WTC11 (cell line): ENCODE results near the gene ACTL7A. TPM values are rescaled to one million over a fixed set of nuclear protein-coding genes. Genes with fewer than 3 reads are reported as not detected.

Source experiments
- ATAC-seq: fragments of 200-7000 bp; cut with Tn5 transposase; 2 replicates; pipeline ENCODE4 v1.10.0; 2021; ENCODE audit warnings: mild to moderate bottlenecking, moderate library complexity
- CTCF ChIA-PET: fragments of 300-600 bp; sonication (Branson Sonifier 250); formaldehyde crosslinking; loops from one replicate; lab custom pipeline; 2021; ENCODE audit warnings: antibody characterized with exemption; lab: Charles Lee
- POLR2A ChIA-PET: fragments of 350-600 bp; sonication (Branson Sonifier 250); formaldehyde crosslinking; loops from one replicate; lab custom pipeline; 2021; ENCODE audit warnings: antibody characterized with exemption; lab: Charles Lee
- DNase-seq: peaks from one replicate; pipeline ENCODE4 v3.0.0; 2021; ENCODE audit warnings: low spot score
- H3K27ac Mint-ChIP-seq: 2 replicates; pipeline ENCODE4 v1.8.0; 2021; ENCODE audit warnings: mixed read lengths
- H3K27me3 Mint-ChIP-seq: 2 replicates; pipeline ENCODE4 v1.8.0; 2021; ENCODE audit warnings: low read depth, mild to moderate bottlenecking, moderate library complexity, mixed read lengths
- H3K36me3 Mint-ChIP-seq: 2 replicates; pipeline ENCODE4 v1.8.0; 2021; ENCODE audit warnings: mixed read lengths
- H3K4me1 Mint-ChIP-seq: 2 replicates; pipeline ENCODE4 v1.8.0; 2022; ENCODE audit warnings: mixed read lengths
- H3K4me3 Mint-ChIP-seq: 2 replicates; pipeline ENCODE4 v1.8.0; 2021; ENCODE audit warnings: mild to moderate bottlenecking, moderate library complexity, mixed read lengths
- H3K9me3 Mint-ChIP-seq: 2 replicates; pipeline ENCODE4 v1.8.0; 2021; ENCODE audit warnings: mixed read lengths
- AR ChIP-seq: fragments of 250-450 bp; sonication (Bioruptor Pico); IDR thresholded peaks from 2 replicates; pipeline ENCODE4 v1.9.0; 2021; ENCODE audit warnings: mild to moderate bottlenecking
- E2F1 ChIP-seq: sonication (generic); formaldehyde crosslinking; IDR thresholded peaks from 2 replicates; pipeline ENCODE4 v1.8.0; 2022; ENCODE audit warnings: mild to moderate bottlenecking, missing genetic modification reagents
- E2F5 ChIP-seq: sonication (generic); formaldehyde crosslinking; IDR thresholded peaks from 2 replicates; pipeline ENCODE4 v1.8.1; 2022; ENCODE audit warnings: mild to moderate bottlenecking, moderate library complexity, missing genetic modification reagents
- EMX1 ChIP-seq: fragments of 250-450 bp; sonication (Bioruptor Pico); IDR thresholded peaks from 2 replicates; pipeline ENCODE4 v1.8.0; 2021; ENCODE audit warnings: mild to moderate bottlenecking
- ETV6 ChIP-seq: sonication (generic); formaldehyde crosslinking; IDR thresholded peaks from 2 replicates; pipeline ENCODE4 v1.8.1; 2022; ENCODE audit warnings: mild to moderate bottlenecking, missing genetic modification reagents
- IRF2 ChIP-seq: sonication (generic); formaldehyde crosslinking; IDR thresholded peaks from 2 replicates; pipeline ENCODE4 v1.8.0; 2022; ENCODE audit warnings: low read depth, missing genetic modification reagents, borderline replicate concordance
- NR1H2 ChIP-seq: sonication (generic); formaldehyde crosslinking; IDR thresholded peaks from 2 replicates; pipeline ENCODE4 v1.9.0; 2021; ENCODE audit warnings: mild to moderate bottlenecking, moderate library complexity, missing genetic modification reagents
- PRDM15 ChIP-seq: sonication (generic); formaldehyde crosslinking; IDR thresholded peaks from 2 replicates; pipeline ENCODE4 v1.8.0; 2022; ENCODE audit warnings: missing genetic modification reagents
- PRRX2 ChIP-seq: fragments of 250-450 bp; sonication (Bioruptor Pico); IDR thresholded peaks from 2 replicates; pipeline ENCODE4 v1.8.0; 2021; ENCODE audit warnings: mild to moderate bottlenecking
- RELA ChIP-seq: sonication (generic); formaldehyde crosslinking; IDR thresholded peaks from 2 replicates; pipeline ENCODE4 v1.8.1; 2022; ENCODE audit warnings: missing genetic modification reagents, mild to moderate bottlenecking, borderline replicate concordance
- SMAD3 ChIP-seq: sonication (generic); formaldehyde crosslinking; IDR thresholded peaks from 2 replicates; pipeline ENCODE4 v1.8.0; 2022; ENCODE audit warnings: missing genetic modification reagents, mild to moderate bottlenecking, borderline replicate concordance
- TP53 ChIP-seq: sonication (generic); formaldehyde crosslinking; IDR thresholded peaks from 2 replicates; pipeline ENCODE4 v1.8.1; 2023; ENCODE audit warnings: mild to moderate bottlenecking, missing genetic modification reagents
- USF1 ChIP-seq: sonication (generic); formaldehyde crosslinking; IDR thresholded peaks from 2 replicates; pipeline ENCODE4 v1.8.0; 2022; ENCODE audit warnings: mild to moderate bottlenecking, missing genetic modification reagents
- ZBTB21 ChIP-seq: sonication (generic); formaldehyde crosslinking; IDR thresholded peaks from 2 replicates; pipeline ENCODE4 v1.8.1; 2023; ENCODE audit warnings: mild to moderate bottlenecking, missing genetic modification reagents, borderline replicate concordance
- ZNF138 ChIP-seq: sonication (generic); formaldehyde crosslinking; conservative IDR thresholded peaks from 2 replicates; pipeline ENCODE4 v1.8.1; 2022; ENCODE audit warnings: mild to moderate bottlenecking, moderate library complexity, missing genetic modification reagents
- ZNF281 ChIP-seq: sonication (generic); formaldehyde crosslinking; IDR thresholded peaks from 2 replicates; pipeline ENCODE4 v1.8.0; 2023; ENCODE audit warnings: mild to moderate bottlenecking, missing genetic modification reagents
- ZNF671 ChIP-seq: fragments of 250-450 bp; sonication (Bioruptor Pico); IDR thresholded peaks from 2 replicates; pipeline ENCODE4 v1.8.0; 2021; ENCODE audit warnings: mild to moderate bottlenecking
- total RNA-seq: library from RNA; stranded (reverse); gene quantifications from 3 replicates; pipeline ENCODE4 v1.2.3, GENCODE V29; 2021
- TF ChIP-seq, protein P1 (sequence below): sonication (generic); formaldehyde crosslinking; IDR thresholded peaks from 2 replicates; pipeline ENCODE4 v1.8.1; 2023; ENCODE audit warnings: mild to moderate bottlenecking, missing genetic modification reagents
- TF ChIP-seq, protein P2 (sequence below): sonication (generic); formaldehyde crosslinking; IDR thresholded peaks from 2 replicates; pipeline ENCODE4 v1.8.1; 2023; ENCODE audit warnings: mild to moderate bottlenecking, missing genetic modification reagents, moderate library complexity

Gene ACTL7A
- total RNA-seq, 1 experiment from 2014 or later, result not detected

GRCh38 chr9:108816037-108816436 lies 46.0 kb upstream of the ACTL7A start:
- H3K36me3 Mint-ChIP-seq, result no peaks in the 10 kb centered on the region
- no peak for TF ChIP-seq PRDM15 (CRISPR knock-in tag)
- no peak for TF ChIP-seq EMX1
- TF ChIP-seq AR (CRISPR knock-in tag), result no peak
- TF ChIP-seq NR1H2 (CRISPR knock-in tag), result no peak
- ATAC-seq (no peak), DNase-seq (no peak)
- ChIA-PET CTCF (no interaction called here), POLR2A (no interaction called here)
- H3K4me1 Mint-ChIP-seq, result peaks cover 9% of the 10 kb centered on the region
- 0 out of 2 replicates have a peak, but pooled peaks cover 3% of the 10 kb centered on the region for H3K9me3 Mint-ChIP-seq
- H3K4me3 Mint-ChIP-seq, result no peak overlapping the region
- no peaks in the 10 kb centered on the region for H3K27me3 Mint-ChIP-seq
- no peak overlapping the region; the same call in 1 of the 2 replicates for H3K27ac Mint-ChIP-seq

DNA sequence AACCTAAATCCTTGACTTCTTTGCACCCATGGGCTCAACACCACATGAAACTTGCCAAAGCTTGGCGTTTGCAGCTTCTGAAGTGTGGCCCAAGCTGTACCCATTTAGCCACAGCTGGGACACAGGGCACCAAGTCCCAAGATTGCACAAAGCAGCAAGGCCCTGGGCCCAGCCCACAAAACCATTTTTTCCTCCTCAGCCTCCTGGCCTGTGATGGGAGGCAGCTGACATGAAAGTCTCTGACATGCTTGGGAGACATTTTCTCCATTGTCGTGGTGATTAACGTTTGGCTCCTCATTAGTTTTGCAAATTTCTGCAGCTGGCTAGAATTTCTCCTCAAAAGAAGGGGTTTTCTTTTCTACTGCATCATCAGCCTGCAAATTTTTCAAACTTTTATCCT lies 38.2 kb upstream of the ACTL7A start:
- ATAC-seq, result no peak
- POLR2A ChIA-PET, result no interaction called here
- TF ChIP-seq, protein P1, sequence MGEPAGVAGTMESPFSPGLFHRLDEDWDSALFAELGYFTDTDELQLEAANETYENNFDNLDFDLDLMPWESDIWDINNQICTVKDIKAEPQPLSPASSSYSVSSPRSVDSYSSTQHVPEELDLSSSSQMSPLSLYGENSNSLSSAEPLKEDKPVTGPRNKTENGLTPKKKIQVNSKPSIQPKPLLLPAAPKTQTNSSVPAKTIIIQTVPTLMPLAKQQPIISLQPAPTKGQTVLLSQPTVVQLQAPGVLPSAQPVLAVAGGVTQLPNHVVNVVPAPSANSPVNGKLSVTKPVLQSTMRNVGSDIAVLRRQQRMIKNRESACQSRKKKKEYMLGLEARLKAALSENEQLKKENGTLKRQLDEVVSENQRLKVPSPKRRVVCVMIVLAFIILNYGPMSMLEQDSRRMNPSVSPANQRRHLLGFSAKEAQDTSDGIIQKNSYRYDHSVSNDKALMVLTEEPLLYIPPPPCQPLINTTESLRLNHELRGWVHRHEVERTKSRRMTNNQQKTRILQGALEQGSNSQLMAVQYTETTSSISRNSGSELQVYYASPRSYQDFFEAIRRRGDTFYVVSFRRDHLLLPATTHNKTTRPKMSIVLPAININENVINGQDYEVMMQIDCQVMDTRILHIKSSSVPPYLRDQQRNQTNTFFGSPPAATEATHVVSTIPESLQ (CRISPR knock-in tag), result no peak
- TF ChIP-seq USF1 (no peak), PRRX2 (CRISPR knock-in tag) (no peak), ZNF671 (no peak), IRF2 (CRISPR knock-in tag) (no peak), ETV6 (CRISPR knock-in tag) (no peak), E2F5 (no peak), E2F1 (no peak), TP53 (CRISPR knock-in tag) (no peak), ZNF138 (CRISPR knock-in tag) (no peak), ZBTB21 (CRISPR knock-in tag) (no peak), RELA (CRISPR knock-in tag) (no peak), ZNF281 (CRISPR knock-in tag) (no peak), SMAD3 (no peak)
- TF ChIP-seq, protein P2, sequence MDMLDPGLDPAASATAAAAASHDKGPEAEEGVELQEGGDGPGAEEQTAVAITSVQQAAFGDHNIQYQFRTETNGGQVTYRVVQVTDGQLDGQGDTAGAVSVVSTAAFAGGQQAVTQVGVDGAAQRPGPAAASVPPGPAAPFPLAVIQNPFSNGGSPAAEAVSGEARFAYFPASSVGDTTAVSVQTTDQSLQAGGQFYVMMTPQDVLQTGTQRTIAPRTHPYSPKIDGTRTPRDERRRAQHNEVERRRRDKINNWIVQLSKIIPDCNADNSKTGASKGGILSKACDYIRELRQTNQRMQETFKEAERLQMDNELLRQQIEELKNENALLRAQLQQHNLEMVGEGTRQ (CRISPR knock-in tag), result no peak
- TF ChIP-seq, all 79 proteins: peak for 0
- CTCF ChIA-PET, result no interaction called here
- H3K4me3 Mint-ChIP-seq, result no peak overlapping the region
- no peak for DNase-seq
- H3K27ac Mint-ChIP-seq, result no peak overlapping the region
- H3K9me3 Mint-ChIP-seq, result peaks cover 45% of the 10 kb centered on the region
- no peaks in the 10 kb centered on the region for H3K27me3 Mint-ChIP-seq
- H3K4me1 Mint-ChIP-seq, result no peaks in the 10 kb centered on the region
- peaks cover 35% of the 10 kb centered on the region for H3K36me3 Mint-ChIP-seq
